HG03432 (cell line): ENCODE results near the gene NKD2.
"Not testable (repeated sequence)": the region's sequence is repeated elsewhere in the genome, so short reads cannot be mapped to it uniquely, and the experiment has no call there.

Experiments
- ATAC-seq: cut with Tn5 transposase; IDR thresholded peaks from one replicate; pipeline ENCODE4 v1.9.1; 2021; ENCODE audit warnings: mild to moderate bottlenecking, moderate library complexity; ENCODE audit not compliant: unreplicated experiment

NKD2 gene

DNA sequence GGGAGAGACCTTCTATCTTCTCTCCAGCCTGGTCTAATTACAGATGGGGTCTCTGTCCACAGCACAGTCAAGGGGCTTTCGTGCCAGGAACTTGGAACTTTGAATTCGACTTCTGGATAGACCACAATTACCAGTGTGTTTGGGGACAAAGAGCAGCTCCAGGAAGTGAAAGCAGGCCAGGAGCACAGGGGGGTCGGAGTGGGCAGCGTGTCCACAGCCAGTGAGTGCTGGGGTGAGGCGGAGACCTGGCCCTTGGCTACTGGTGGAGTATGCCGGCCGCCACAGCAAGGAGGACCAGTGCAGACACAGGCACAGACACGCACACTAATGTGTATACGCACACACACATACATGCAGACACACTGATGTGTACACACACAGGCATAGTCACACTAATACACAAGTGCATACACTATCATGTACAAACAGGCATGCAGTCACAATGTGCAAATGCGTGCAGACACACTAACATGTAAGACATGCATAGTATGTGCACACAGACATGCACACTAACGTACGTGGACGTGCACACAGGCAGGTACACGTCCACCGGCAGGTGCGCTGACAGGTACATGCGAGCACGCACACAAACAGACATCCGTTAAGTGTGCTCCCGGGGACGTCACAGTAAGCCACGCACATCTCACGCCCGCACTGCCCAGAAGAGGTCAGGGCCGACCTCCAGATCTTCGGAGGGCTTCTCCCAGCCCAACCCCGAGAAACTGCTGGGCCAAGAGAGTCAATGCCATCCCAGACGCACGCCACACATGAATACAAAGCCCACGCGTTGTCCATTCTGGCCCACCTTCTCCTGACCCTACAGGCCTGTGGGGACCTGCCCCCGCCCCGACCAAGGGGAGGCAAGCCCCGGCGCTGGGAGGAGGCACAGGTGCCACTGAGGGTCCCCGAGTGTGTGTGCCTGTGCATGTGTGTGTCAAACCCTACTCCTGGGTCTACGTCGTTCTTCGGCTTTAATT is 46.5 kb downstream of the NKD2 start:
- no peak for ATAC-seq

DNA sequence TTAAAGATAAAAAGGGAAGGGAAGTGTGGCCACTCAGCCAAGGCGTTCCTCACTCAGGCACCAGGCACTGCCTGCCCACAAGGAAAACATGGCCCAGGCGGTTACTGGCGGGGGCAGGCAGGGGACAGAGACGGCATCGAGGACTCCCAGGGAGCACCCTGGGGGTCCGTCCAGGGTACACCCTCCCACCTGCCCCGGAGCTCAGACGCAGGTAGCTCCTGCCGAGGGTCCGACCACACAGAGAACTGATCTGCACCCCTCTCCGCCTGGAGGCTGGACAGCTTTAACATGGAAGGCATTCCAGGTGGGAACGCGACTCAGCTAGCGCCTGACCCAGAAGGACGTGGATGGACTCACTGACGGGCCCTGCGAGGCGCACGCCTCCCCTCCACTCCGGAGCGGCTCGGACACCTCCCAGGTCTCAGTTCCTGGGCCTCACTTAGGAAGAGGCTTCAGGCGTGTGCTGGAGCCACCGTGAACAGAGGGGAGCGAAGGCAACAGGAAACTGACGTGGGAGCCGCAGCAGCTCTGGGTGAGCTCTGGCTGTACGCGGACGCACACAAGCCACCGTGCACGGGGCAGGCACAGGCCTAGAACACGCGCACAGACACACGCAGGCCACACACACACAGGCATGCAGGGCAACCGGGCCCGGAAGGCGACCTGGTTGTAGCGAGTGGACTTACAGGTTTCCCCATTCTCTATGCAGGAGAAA is 47.5 kb downstream of the NKD2 start:
- no peak for ATAC-seq

DNA sequence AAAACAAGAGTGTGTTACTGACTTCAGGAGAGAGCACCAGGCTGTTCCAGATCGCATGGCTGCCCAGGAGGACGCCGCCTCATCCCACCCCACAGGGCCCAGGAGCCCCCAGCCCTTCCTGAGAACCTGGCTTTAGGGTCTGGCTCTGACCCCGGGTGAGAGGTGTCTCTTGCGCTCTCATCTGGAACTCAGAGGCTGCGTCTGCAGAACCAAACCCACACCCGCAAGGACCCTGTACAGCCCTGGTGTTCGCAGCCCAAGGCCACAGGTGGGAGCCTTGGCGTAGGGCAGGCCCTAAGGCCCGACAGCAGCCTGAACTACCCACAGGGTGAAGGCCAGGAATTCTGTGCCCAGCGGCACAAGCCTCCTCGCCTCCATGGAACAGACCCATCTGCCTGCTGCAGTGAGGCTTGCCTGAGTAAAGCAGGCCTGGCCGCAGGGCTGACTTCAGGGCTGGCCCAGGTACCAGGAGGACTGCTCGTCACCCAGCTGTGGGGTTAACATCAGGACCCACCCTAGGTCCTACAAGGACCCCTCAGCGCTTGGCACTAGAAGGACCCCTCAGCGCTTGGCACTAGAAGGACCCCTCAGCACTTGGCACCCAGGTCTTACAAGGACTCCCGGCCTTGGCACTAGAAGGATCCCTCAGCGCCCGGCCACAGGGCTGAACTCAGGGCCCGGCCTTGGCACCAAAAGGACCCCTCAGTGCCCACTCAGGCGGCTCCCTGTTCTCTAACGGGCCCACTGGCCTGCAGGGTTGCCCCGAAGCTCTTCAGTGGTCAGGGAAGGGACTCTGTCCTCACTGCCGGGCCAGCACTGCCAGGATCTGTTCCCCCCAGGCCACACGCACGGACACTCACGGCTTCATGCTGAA is 48.2 kb downstream of the NKD2 start:
- no peak for ATAC-seq

DNA sequence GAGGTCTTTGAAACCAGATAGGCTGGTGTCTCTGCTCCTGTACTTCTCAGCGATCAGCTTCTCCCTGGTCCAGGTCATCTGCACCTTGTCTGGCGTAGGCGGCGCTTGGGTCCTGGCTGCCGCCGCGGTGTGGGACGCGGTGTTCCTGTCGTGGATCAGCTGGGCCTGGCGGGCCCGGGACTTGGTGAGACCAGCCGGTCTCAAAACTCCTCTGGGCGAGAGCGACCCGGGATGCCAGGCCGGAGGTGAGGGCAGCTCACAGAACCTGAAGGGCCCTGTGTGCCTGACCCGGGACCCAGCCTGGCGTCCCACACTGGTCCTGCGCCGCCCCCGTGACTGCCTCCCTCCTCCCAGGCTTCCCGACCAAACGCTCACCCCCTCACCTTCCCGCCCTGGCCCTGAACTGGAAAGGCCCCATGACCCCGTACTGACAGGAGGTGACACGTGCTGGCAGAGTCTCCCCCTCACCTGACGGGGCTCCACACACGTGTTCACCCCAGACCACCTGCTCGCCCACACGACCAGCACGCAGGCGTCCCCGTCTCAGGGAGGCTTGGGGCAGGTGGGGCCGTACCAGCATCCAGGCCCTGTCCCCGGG is 49.0 kb downstream of the NKD2 start:
- ATAC-seq: no peak

DNA sequence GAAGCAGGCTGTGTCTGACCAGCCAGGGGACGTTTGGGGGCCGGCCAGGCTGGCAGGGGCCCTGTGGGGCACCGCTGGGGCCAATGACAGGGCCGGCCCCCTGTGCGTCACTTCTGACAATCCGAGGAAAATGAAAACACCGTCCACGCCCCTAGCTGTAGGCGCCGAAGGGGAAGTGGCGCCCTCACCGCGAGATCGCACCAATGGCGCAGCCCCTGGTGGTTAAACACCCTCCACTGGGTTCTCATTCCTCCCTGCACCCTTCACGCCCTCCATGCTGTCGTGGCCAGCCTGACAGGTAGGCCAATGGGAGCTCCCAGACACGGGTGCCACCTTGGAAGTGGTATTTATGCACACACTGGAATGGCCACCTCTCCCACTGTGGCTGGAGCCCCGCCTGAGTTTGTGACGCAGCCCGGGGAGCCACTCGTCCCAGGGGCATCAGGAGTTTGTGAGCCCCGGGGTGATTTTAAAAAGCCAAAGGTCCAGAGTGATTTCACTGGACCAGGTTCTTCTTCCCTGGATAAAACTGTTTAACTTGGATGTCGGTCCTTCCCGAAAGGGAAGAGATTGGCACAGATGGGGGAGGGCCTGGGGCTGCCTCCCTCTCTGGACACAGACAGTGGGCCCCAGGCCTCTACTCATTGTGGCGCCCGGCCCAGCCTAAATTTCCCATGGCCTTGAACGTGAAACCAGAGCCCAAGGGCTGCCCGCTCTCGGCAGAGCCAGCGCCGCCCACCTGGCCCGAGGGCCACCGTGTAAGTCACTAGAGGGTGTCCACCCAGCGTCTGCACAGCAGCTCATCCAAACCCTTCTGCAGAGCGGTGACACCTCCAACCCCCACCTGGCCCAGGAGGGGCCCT is 49.7 kb downstream of the NKD2 start:
- ATAC-seq: no peak

DNA sequence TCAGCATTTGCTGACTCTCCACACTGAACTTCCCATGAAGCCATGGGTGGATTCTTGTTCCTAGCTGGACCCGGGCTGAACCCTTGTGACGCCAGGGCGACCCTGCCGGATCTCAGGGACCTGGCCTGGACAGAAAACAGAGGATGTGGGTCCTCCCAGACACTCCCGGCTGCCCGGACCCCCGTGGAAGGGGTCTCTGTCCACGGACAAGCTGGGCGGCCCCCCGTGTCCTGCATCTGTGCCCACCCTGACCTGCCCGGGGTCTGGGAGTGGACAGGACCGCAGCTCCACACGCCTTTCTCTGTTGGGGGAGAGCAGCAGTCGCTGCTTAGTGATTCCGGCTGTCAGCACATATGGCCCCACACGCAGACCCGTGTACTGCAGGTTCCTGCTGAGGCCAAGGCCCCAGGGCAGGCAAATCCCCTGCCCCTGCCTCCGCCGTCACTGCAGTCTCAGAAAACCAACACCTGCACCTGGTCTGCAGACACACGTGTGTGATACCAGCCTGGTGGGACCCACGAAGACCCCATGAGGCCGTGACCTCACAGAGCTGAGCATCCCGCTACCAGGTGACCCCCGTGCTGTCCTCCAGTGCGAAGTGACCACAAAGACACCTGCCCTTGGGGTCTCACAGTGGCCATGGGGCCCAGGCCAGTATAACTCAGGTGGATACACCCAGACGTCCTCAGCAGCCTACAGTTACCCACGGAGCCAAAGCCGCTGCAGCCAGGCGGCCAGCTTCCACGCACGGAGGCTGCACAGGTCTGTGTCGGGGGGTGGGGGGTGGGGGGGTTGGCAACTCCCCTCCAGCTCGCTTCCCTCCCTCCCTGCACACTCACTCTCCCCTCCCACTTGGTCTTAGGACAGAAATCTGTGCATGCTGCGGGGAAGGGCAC is 50.6 kb downstream of the NKD2 start:
- no peak for ATAC-seq

DNA sequence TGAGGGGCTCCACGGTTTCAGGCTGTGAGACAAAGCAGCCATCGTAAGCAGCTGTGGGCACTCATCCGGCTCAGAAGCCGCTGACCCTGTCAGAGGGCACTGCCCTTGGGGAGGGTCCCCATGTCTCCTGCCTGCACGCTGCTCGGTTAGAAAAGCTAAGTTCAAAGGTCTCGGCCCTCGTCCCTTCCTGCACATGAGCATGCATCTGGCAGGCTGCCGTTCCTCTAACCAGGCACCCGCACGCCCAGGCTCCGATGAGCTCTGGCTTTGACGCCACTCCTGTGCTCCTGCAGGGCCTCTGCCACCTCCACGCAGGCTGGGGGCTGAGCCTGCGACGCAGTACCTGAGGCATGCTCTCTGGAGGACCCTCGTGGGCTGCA is 51.3 kb downstream of the NKD2 start:
- no peak for ATAC-seq

DNA sequence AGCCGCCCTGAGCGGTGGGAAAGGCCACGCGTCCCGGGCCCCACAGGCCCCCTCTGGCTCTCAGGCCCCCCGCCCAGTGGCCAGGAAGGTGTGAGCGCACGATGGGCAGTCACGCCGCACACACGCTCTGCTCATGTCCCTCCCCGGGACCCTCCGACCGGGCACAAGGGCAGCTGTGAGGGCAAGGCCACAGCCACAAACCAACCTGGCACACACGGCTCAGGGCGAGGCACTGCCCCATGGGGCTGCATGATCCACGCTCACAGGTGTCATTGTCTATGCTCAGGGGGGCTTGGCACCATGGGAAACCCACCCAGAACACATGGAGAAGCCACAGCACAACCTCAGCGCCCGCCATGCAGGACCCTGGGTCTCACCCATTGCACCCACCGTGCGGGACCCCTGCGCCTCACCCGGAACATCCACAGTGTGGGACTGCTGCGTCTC is 52.0 kb downstream of the NKD2 start:
- ATAC-seq: no peak

DNA sequence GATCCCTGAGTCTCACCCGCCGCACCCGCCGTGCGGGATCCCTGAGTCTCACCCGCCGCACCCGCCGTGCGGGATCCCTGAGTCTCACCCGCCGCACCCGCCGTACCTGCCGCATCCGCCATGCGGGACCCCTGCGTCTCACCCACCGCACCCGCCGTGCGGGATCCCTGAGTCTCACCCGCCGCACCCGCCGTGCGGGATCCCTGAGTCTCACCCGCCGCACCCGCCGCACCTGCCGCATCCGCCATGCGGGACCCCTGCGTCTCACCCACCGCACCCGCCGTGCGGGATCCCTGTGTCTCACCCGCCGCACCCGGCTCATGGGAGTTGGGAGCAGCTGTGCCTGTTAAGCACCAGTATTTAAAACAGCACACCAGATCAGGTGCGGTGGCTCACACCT is 52.7 kb downstream of the NKD2 start:
- ATAC-seq: not testable (repeated sequence)

DNA sequence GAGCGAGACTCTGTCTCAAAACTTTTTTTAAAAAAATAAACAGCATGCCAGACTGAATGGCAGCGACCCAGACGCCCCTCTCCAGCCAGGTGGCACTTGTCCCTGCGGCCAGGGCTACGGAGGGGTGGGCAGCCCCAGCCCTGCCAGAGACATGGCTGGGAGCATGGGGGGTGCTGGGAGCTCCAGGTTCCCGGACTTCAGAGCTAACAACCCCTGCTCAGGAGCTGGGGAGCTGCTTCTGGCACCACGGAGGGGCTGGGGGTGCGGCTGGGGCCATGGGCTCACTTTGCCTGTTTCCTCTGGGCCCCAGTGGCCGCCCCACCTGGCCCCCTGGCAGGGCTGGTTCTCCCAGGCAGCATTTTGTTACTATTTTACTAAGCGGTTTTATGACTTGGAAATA is 53.3 kb downstream of the NKD2 start:
- no peak for ATAC-seq

DNA sequence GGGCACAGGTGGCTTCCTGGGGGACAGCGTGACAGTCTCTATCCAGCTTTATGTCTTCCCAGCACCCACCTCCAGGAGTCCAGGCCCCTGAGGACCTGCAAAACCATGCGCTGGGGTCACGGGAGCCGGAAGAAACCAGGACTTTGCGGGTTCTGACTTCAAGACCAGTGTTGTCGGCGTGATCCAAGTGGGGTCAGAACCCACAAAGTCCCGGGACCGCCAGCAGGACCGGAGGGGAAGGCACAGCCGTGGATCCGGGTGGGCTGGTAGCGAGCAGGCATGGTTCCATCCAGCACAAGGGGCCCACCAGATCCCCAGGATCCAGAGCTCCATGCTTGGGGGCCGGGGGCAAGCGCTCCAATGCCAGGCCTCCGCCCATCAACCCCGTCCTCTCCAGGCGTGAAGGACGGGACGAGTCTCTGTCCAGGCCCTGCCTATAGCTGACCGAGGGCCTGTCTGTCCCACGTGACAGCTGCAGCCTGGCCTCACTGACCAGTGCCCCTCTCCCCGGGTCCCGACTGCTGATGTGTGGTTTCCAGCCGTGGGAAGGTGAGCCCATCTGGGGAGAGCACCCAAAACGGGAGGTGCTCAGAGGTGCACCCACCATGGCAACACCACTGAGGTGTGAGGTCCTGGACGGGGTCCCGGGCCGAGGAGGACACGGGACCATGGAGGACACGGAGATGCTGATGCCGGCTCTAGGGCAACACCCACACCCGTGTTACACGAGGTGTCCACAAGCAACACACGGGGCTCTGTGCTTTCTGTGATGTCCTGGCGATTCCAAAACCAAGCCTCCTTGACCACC is 54.4 kb downstream of the NKD2 start:
- no peak for ATAC-seq

DNA sequence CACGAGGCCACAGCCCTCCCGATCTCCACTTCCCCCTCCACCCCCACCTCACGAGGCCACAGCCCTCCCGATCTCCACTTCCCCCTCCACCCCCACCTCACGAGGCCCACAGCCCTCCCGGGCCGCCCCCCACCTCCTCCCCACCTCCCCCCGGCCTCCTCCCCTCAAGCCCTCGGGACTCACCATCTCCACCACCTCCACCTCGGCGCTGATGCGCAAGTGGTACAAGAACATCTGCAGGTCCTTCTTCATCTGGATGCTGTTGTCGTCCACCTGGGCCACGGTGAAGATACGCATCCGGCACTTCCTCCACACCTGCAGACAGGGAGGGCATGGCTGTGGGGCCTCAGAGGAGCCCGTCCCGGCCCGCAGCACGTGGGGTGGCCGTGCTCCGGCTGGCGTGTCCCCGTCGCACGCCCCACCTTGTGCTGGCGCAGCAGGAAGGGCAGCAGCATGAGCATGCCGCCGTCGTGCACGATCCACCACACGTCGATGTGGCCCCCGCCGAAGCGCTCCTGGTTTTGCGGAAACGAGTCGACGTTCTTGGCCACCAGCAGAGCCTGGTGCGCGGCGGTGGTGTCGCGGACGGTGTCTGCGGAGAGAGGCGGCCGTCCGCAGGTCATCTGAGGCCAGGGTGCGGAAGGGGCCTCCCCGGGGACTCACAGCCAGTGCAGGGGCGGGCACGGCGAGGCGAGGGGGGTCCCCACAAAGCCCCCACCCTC is 55.2 kb downstream of the NKD2 start:
- no peak for ATAC-seq

DNA sequence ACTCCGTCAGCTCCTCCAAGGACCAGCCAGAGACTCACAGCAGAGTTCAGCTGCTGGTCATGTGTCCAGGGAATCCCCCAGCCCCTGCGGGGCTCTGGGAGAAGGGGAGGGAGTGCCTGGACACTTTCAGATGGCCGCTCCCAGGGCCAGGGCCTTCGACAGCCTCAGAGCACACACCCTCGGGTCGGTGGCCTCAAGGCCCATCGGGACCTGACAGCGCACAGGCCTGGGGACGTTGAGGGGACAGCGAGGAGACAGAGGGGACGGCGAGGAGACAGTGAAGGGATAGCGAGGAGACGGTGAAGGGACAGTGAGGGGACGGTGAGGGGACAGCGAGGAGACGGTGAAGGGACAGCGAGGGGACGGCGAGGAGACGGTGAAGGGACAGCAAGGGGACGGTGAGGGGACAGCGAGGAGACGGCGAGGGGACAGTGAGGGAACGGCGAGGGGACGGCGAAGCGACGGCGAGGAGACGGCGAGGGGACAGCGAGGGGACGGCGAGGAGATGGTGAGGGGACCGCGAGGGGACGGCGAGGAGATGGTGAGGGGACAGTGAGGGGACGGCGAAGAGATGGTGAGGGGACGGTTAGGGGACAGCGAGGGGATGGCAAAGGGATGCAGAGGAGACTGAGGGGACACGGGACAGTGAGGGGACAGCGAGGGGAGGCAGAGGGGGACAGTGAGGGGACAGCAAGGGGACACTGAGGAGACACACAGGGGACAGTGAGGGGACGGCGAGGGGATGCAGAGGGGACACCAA is 56.0 kb downstream of the NKD2 start:
- no peak for ATAC-seq

DNA sequence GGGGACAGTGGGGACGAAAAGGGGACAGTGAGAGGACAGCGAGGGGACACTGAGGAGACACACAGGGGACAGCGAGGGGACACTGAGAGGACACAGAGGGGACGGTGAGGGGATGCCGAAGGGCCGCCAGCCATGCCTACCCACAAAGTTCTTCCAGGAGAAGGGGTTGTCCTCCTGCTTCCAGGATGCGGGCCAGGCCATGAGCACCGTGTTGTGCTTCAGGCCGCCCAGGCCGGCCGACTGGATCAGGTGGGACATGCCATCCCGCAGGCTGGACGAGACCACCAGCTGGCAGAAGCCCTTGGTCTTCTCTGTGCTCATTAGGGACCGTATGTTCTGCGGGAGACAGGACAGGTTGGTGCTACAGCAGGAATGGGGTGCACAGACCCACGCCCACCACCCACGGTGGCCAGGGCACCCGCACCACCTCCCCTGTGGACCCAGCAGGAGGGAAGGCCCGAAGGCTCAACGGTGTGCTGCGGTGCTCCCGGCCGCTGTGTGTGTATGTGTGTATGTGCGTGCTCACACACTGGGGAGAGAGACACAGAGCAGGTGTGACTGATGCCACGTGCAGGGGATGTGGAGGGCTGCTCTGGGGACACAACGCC is 56.6 kb downstream of the NKD2 start:
- ATAC-seq: no peak

DNA sequence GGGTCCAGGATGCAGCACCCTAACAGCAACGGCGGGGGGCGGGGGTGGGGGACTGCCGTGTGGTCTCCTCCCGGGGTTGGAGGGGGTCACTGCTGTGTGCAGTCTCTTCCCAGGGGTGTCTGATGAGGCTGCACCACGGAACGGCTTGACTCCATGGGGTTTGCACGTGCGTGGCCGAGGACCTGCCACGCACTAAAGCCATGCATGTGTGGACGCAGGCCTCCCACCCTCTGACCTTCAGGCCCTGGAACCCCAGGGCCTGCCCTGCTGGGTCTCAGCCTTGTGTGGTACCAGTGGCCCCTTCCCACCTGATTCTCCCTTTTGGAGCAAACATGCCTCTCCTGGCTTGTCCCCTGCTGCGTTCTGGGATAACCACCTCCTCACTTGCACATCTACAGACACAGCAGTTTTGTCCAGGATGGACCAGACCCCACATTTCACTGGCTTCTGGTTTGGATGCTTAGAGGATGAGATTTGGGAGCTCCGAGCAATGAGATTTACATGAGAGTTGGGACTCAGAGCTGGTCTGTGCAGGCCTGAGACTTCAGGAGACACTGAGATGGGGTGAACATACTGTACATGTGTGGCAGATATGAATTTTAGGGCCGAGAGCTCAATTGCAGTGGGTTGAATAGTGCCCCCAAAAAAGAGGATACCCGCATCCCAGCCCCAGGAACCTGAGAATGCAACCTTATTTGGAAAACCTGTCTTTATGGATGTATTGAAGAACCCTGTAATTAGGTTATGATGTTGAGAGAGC is 57.5 kb downstream of the NKD2 start:
- ATAC-seq: no peak
